Activated CD8-positive, alpha-beta T cell treated with anti-CD3 and anti-CD28 coated beads, Interleukin-2, amount 10 ng/mL, durations not matched to agents 7 days and 5 days (primary cell): ENCODE measurements around the gene C17orf114.

Experiments used
- ATAC-seq: fragments of 150-1000 bp; cut with Tn5 transposase; one replicate; pipeline ENCODE4 v1.10.0; 2021; ENCODE audit warnings: moderate library complexity
- CTCF ChIA-PET: fragments of 350-600 bp; sonication (Branson Sonifier 250); formaldehyde crosslinking; loops from one replicate; lab custom pipeline; 2021; ENCODE audit warnings: antibody characterized with exemption; lab: Charles Lee
- POLR2A ChIA-PET: fragments of 350-600 bp; sonication (Branson Sonifier 250); formaldehyde crosslinking; loops from one replicate; lab custom pipeline; 2021; ENCODE audit warnings: antibody characterized with exemption; lab: Charles Lee
- DNase-seq: peaks from one replicate; pipeline ENCODE4 v3.0.0-alpha.2; 2020
- H3K27ac Mint-ChIP-seq: one replicate; pipeline ENCODE4 v1.8.0; 2021; ENCODE audit warnings: mild to moderate bottlenecking, mixed read lengths
- H3K27me3 Mint-ChIP-seq: one replicate; pipeline ENCODE4 v1.8.0; 2021; ENCODE audit warnings: low read depth, mixed read lengths
- H3K36me3 Mint-ChIP-seq: one replicate; pipeline ENCODE4 v1.8.0; 2021; ENCODE audit warnings: low read depth, mixed read lengths
- H3K4me1 Mint-ChIP-seq: one replicate; pipeline ENCODE4 v1.8.0; 2021; ENCODE audit warnings: low read depth, mixed read lengths
- H3K4me3 Mint-ChIP-seq: one replicate; pipeline ENCODE4 v1.8.0; 2021; ENCODE audit warnings: mild to moderate bottlenecking, mixed read lengths
- H3K9me3 Mint-ChIP-seq: one replicate; pipeline ENCODE4 v1.8.0; 2022; ENCODE audit warnings: mixed read lengths; ENCODE audit not compliant: insufficient read depth

C17orf114 gene

DNA sequence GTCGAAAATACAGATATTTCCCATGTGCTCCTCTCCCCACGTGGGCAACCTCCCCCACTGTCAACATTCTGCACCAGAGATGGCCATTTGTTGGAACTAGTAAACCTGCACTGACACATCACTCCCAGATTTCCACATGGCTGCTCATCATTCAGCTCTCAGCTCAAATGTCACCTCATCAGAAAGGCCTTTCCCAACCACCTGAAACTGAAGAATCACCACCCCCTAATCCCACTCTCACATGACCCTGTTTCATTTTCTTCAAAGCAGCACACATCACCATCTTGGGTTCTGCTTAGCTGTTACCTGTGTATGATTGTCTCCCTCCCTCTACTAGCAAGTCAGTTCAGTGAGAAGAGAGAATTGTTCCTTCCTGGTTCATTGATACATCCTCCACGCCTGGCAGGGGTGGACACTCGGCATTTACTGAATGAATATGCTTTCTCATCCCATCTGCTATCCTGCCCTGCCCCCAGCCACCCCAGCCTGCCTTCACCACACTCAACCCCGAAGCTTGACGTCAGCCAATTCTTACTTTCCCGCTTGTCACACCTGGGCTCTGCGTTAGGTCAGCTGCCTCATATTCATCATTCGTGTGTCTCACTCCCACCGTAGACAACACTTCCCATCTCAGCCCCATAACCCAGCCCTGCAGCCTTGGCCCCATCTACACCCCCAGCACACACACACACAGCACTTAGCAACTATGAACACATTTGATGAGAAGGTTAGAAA is 1.5 kb downstream of the C17orf114 start:
- POLR2A ChIA-PET, result no interaction called here

DNA sequence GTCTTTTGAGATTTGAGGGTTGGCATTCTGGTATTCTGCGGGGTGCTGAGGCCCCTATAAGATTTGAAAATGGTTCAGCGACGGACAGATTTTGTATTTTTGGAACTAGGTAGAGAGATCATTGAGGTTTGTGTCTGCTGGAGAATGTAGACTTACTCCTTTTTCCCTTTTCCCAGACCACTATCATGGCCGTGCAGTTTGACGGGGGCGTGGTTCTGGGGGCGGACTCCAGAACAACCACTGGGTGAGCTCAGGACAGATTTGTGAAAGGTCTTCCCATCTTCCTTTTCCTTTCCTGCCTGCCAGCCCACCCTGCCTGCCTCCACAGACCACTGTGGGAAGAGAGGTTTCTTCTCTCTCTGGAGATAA is 5.6 kb downstream of the C17orf114 start:
- Mint-ChIP-seq H3K9me3 (no peaks in the 10 kb centered on the region), H3K36me3 (peaks cover 25% of the 10 kb centered on the region), H3K27ac (peak overlapping the region; percentile 95), H3K27me3 (peaks cover 5% of the 10 kb centered on the region), H3K4me1 (peaks cover 21% of the 10 kb centered on the region), H3K4me3 (peak overlapping the region; percentile 100)
- ChIA-PET CTCF (interaction anchor here (0.9 to 2.2 kb wide), 5 partner anchors 11 to 107 kb away, joined by 4 to 6 read pairs (median 4); partner anchors contain the start of genes ARRB2, CHRNE and PLD2), POLR2A (interaction anchor here (0.7 to 1.2 kb wide), 4 partner anchors 10 to 89 kb away, joined by 3 to 5 read pairs (median 4); partner anchors contain the start of gene PLD2)
- ATAC-seq (peak; percentile 37), DNase-seq (peak; percentile 49)

More for the DNA sequence above, 1.5 kb downstream of the C17orf114 start:
- CTCF ChIA-PET, result interaction anchor here (1.4 kb wide), 1 partner anchor 10 kb away, joined by 5 read pairs; no protein-coding TSS in a partner anchor
- H3K36me3 Mint-ChIP-seq, result peaks cover 25% of the 10 kb centered on the region
- H3K9me3 Mint-ChIP-seq, result no peaks in the 10 kb centered on the region
- no peak overlapping the region for H3K4me3 Mint-ChIP-seq
- no peak for DNase-seq
- peaks cover 16% of the 10 kb centered on the region for H3K4me1 Mint-ChIP-seq
- H3K27ac Mint-ChIP-seq, result no peak overlapping the region
- ATAC-seq, result no peak
- no peaks in the 10 kb centered on the region for H3K27me3 Mint-ChIP-seq

- H3K4me1 Mint-ChIP-seq, result peaks cover 27% of the 10 kb centered on the region
- CTCF ChIA-PET, result no interaction called here
- DNase-seq (no peak), ATAC-seq (no peak)
- no peaks in the 10 kb centered on the region for H3K9me3 Mint-ChIP-seq
- H3K36me3 Mint-ChIP-seq, result peaks cover 19% of the 10 kb centered on the region
- peak overlapping the region; percentile 95 for H3K27ac Mint-ChIP-seq
- POLR2A ChIA-PET, result no interaction called here
- peaks cover 5% of the 10 kb centered on the region for H3K27me3 Mint-ChIP-seq
- peak overlapping the region; percentile 100 for H3K4me3 Mint-ChIP-seq
Observed at GRCh38 chr17:4795168-4795567, 7.0 kb downstream of the C17orf114 start.

GRCh38 chr17:4790705-4791088 is 11.4 kb downstream of the C17orf114 start:
- no peaks in the 10 kb centered on the region for H3K9me3 Mint-ChIP-seq
- H3K4me1 Mint-ChIP-seq, result peaks cover 26% of the 10 kb centered on the region
- no peaks in the 10 kb centered on the region for H3K36me3 Mint-ChIP-seq
- no peak for ATAC-seq
- H3K27me3 Mint-ChIP-seq, result peaks cover 34% of the 10 kb centered on the region
- H3K27ac Mint-ChIP-seq, result peak overlapping the region; percentile 93
- no peak for DNase-seq
- H3K4me3 Mint-ChIP-seq, result peak overlapping the region; percentile 80
- ChIA-PET POLR2A (interaction anchor here (0.8 to 2.8 kb wide), 7 partner anchors 11 to 102 kb away, joined by 3 to 12 read pairs (median 6); partner anchors contain the start of genes MED11, PLD2 and TM4SF5), CTCF (interaction anchor here (0.6 to 3.3 kb wide), 34 partner anchors 8 to 273 kb away, joined by 3 to 37 read pairs (median 4); partner anchors contain the start of genes ARRB2, C17orf107, CHRNE and MED11)

DNA sequence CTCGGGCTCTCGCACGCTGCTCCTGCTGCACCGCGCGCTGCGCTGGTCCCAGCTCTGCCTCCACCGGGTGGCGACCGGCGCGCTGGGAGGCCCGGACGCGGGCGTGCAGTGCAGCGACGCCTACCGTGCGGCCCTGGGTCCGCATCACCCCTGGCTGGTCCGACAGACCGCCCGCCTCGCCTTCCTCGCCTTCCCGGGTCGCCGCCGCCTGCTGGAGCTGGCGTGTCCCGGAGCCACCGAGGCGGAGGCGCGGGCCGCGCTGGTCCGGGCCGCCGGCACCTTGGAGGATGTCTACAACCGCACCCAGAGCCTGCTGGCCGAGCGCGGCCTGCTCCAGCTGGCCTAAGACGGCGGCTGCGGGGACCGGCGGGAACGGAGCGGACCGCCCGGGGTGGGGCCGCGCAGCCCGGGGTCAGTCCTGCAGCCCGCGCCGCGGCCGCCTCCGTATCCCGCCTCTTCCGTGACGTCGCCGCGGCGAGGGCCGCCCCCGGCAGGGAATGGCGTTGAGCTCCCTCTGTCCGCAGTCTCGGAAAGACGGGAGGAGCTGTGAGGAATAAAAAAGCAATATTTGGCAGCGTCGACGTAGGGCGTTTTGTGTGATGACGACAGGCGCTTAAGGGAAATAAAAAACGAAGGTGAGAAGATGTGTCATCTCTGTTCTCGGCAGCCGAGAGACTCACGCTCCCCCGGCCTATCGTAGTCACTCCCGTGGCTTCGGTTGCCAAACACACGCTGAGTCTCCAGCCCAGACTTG is 12.0 kb downstream of the C17orf114 start:
- peaks cover 39% of the 10 kb centered on the region for H3K27me3 Mint-ChIP-seq
- peak overlapping the region; percentile 93 for H3K27ac Mint-ChIP-seq
- peaks cover 28% of the 10 kb centered on the region for H3K4me1 Mint-ChIP-seq
- CTCF ChIA-PET, result interaction anchor here (0.6 to 3.3 kb wide), 41 partner anchors 9 to 273 kb away, joined by 3 to 37 read pairs (median 4); partner anchors contain the start of genes ARRB2, C17orf107, CHRNE and MED11
- H3K36me3 Mint-ChIP-seq, result no peaks in the 10 kb centered on the region
- no peaks in the 10 kb centered on the region for H3K9me3 Mint-ChIP-seq
- H3K4me3 Mint-ChIP-seq, result peak overlapping the region; percentile 80
- ATAC-seq (peak; percentile 95), DNase-seq (peak; percentile 85)
- POLR2A ChIA-PET, result interaction anchor here (0.5 to 2.8 kb wide), 12 partner anchors 11 to 130 kb away, joined by 3 to 12 read pairs (median 4); partner anchors contain the start of genes MED11, PLD2 and TM4SF5

DNA sequence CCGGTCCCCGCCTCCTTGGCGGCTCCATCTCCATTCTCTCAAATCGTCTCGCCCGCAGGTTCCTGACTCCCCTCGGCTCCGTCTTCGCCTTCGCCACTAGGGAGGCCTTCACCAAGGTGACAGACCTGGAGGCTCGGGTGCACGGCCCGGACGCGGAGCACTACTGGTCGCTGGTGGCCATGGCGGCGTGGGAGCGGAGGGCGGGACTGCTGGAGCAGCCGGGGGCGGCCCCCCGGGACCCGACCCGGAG is 12.5 kb downstream of the C17orf114 start:
- Mint-ChIP-seq H3K27me3 (peaks cover 43% of the 10 kb centered on the region), H3K36me3 (no peaks in the 10 kb centered on the region), H3K27ac (peak overlapping the region; percentile 81), H3K4me3 (peak overlapping the region; percentile 80), H3K9me3 (no peaks in the 10 kb centered on the region), H3K4me1 (peaks cover 29% of the 10 kb centered on the region)
- no peak for DNase-seq
- POLR2A ChIA-PET, result interaction anchor here (0.5 to 2.8 kb wide), 9 partner anchors 10 to 129 kb away, joined by 3 to 12 read pairs (median 4); partner anchors contain the start of genes MED11, PLD2 and TM4SF5
- CTCF ChIA-PET, result interaction anchor here (0.6 to 3.3 kb wide), 30 partner anchors 9 to 274 kb away, joined by 3 to 37 read pairs (median 4); partner anchors contain the start of genes ARRB2, C17orf107, CHRNE and MED11
- no peak for ATAC-seq

DNA sequence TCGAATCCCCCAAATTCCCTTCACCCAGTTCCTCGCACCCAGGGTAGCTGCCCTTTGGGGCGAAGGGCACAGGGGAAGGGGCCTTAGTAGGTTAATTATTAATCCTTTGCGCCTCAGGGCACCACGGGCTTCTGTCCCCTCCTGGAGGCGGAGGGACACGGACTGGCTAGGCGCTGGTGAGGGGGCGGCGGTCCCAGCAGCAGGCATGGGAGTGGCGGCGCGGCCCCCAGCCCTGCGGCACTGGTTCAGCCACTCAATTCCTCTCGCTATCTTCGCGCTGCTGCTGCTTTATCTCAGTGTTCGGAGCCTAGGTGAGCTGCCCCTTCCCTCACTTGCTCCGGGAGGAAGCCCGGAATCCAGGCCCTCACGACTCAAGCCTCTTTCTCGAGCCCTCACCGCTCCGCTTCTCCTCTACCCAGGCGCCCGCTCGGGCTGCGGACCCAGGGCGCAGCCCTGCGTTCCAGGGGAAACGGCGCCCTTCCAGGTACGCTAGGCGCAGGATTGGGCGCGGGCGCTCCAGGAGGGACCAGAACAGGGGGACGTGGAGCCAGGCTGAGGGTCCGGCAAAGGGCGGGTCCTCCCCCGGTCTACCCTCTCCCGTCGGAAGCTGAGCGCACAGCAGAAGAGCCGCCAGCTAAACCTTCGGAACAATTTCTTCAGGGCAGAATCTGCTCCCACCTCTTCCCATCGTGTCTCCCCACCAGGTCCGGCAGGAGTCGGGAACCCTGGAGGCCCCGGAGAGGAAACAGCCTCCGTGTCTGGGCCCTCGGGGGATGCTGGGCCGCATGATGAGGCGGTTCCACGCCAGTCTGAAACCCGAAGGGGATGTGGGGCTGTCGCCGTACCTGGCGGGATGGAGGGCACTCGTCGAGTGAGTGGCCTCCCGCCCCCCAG is 13.1 kb downstream of the C17orf114 start, which contains the start of gene GLTPD2:
Gene GLTPD2, plus strand, starts transcription at position 158 of the 894 bp plus-strand sequence. Its CDS starts 48 bp downstream, at position 206.
- POLR2A ChIA-PET, result interaction anchor here (0.7 to 2.8 kb wide), 7 partner anchors 17 to 86 kb away, joined by 3 to 12 read pairs (median 4); partner anchors contain the start of genes MED11, PLD2 and TM4SF5
- ATAC-seq, result no peak

DNA sequence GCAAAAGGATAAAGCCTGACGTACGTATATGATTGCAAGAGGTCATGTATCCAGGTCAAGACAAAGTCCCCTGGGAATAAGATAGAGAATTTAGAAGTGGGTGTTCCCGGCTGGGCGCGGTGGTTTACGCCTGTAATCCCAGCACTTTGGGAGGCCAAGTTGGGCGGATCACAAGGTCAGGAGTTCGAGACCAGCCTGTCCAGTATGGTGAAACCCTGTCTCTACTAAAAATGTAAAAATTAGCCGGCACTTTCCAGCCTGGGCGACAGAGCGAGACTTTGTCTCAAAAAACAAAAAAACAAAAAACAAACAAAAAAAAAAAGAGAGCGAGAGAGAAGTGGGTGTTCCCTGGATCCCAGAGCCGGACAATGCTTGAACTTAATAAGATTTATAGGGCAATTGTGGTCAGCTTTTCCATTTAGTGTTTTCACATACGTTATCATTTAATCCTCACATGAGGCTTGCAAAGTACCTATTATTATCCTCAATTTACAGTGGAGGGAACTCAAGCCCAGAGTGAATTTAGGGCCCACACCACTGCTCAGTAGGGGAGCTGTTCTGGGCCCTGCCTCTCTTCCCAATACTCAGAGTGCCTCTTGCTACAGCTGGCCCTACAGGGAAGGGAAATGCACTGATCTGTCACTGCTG is 13.8 kb downstream of the C17orf114 start:
- POLR2A ChIA-PET, result interaction anchor here (0.8 to 2.8 kb wide), 2 partner anchors 56 to 85 kb away, joined by 3 to 9 read pairs; partner anchors contain the start of gene MED11
- Mint-ChIP-seq H3K36me3 (no peaks in the 10 kb centered on the region), H3K27me3 (peaks cover 50% of the 10 kb centered on the region), H3K4me1 (peaks cover 29% of the 10 kb centered on the region), H3K4me3 (no peak overlapping the region), H3K9me3 (no peaks in the 10 kb centered on the region), H3K27ac (no peak overlapping the region)
- DNase-seq (no peak), ATAC-seq (no peak)
- CTCF ChIA-PET, result interaction anchor here (1.1 to 3.3 kb wide), 4 partner anchors 9 to 100 kb away, joined by 3 to 37 read pairs (median 14); partner anchors contain the start of gene ARRB2

More for the DNA sequence above, 13.1 kb downstream of the C17orf114 start, which contains the start of gene GLTPD2:
- H3K4me1 Mint-ChIP-seq, result peaks cover 29% of the 10 kb centered on the region
- peaks cover 47% of the 10 kb centered on the region for H3K27me3 Mint-ChIP-seq
- no peaks in the 10 kb centered on the region for H3K9me3 Mint-ChIP-seq
- no peak for DNase-seq
- peak within 1 kb of the TSS; percentile 81 for H3K27ac Mint-ChIP-seq
- CTCF ChIA-PET, result interaction anchor here (0.6 to 3.3 kb wide), 28 partner anchors 10 to 115 kb away, joined by 3 to 37 read pairs (median 5); partner anchors contain the start of genes ARRB2, C17orf107, CHRNE and MED11
- H3K36me3 Mint-ChIP-seq, result no peaks in the 10 kb centered on the region
- H3K4me3 Mint-ChIP-seq, result peak within 1 kb of the TSS; percentile 80

GRCh38 chr17:4786516-4786915 is 15.6 kb downstream of the C17orf114 start:
- H3K27ac Mint-ChIP-seq, result no peak overlapping the region
- peaks cover 59% of the 10 kb centered on the region for H3K27me3 Mint-ChIP-seq
- no peak for ATAC-seq

GRCh38 chr17:4786106-4786511 is 16.0 kb downstream of the C17orf114 start, which contains the start of gene VMO1:
VMO1 (minus strand) TSS chr17:4786364; CDS start chr17:4786352, 12 bp downstream.
- no peak within 1 kb of the TSS for H3K27ac Mint-ChIP-seq
- H3K4me3 Mint-ChIP-seq, result no peak within 1 kb of the TSS
- DNase-seq (no peak), ATAC-seq (no peak)
- POLR2A ChIA-PET, result interaction anchor here (0.8 kb wide), 1 partner anchor 50 kb away, joined by 3 read pairs; no protein-coding TSS in a partner anchor
- CTCF ChIA-PET, result interaction anchor here (0.8 to 1.6 kb wide), 3 partner anchors 54 to 95 kb away, joined by 3 to 4 read pairs (median 3); no protein-coding TSS in a partner anchor
- no peaks in the 10 kb centered on the region for H3K36me3 Mint-ChIP-seq
- peaks cover 59% of the 10 kb centered on the region for H3K27me3 Mint-ChIP-seq
- H3K9me3 Mint-ChIP-seq, result no peaks in the 10 kb centered on the region
- peaks cover 26% of the 10 kb centered on the region for H3K4me1 Mint-ChIP-seq

More at GRCh38 chr17:4786516-4786915, 15.6 kb downstream of the C17orf114 start:
- Mint-ChIP-seq H3K9me3 (no peaks in the 10 kb centered on the region), H3K4me3 (no peak overlapping the region), H3K4me1 (peaks cover 29% of the 10 kb centered on the region), H3K36me3 (no peaks in the 10 kb centered on the region)
- DNase-seq, result no peak
- ChIA-PET CTCF (interaction anchor here (0.8 to 1.6 kb wide), 3 partner anchors 54 to 95 kb away, joined by 3 to 4 read pairs (median 3); no protein-coding TSS in a partner anchor), POLR2A (interaction anchor here (0.8 kb wide), 1 partner anchor 50 kb away, joined by 3 read pairs; no protein-coding TSS in a partner anchor)
